Neural cell (in vitro differentiated cells): ENCODE results near the gene RGS16. TPM values are rescaled to one million over a fixed set of nuclear protein-coding genes. Genes with fewer than 3 reads are reported as not detected.

ENCODE experiments used
- H2AFZ ChIP-seq: fragments of 200-600, 300-800 bp; sonication (generic), shearing (Covaris generic); 2 replicates; pipeline ENCODE4 v1.6.0; 2014; ENCODE audit warnings: low read depth, mild to moderate bottlenecking, antibody characterized with exemption, low read length, moderate library complexity
- H3F3A ChIP-seq: fragments of 200-600 bp; shearing (Covaris generic); 2 replicates; pipeline ENCODE4 v1.6.1; 2016; ENCODE audit warnings: mild to moderate bottlenecking, moderate library complexity, mixed read lengths, antibody characterized with exemption, low read length; ENCODE audit not compliant: insufficient read depth, poor library complexity, severe bottlenecking
- H3K27ac ChIP-seq: fragments of 200-600, 300-800 bp; sonication (generic), shearing (Covaris generic); 2 replicates; pipeline ENCODE4 v1.5.1; 2014; ENCODE audit warnings: mild to moderate bottlenecking, low read length, moderate library complexity
- H3K27me3 ChIP-seq: fragments of 300-800, 200-600 bp; sonication (generic), shearing (Covaris generic); 2 replicates; pipeline ENCODE4 v1.6.0; 2014; ENCODE audit warnings: mild to moderate bottlenecking, low read depth, low read length, moderate library complexity; ENCODE audit not compliant: insufficient read depth
- H3K36me3 ChIP-seq: fragments of 300-800, 200-600 bp; sonication (generic), shearing (Covaris generic); 2 replicates; pipeline ENCODE4 v1.5.1; 2014; ENCODE audit warnings: mild to moderate bottlenecking, antibody characterized with exemption, low read length, moderate library complexity; ENCODE audit not compliant: insufficient read depth
- H3K4me2 ChIP-seq: fragments of 300-800, 200-600 bp; sonication (generic), shearing (Covaris generic); 2 replicates; pipeline ENCODE4 v1.6.0; 2014; ENCODE audit warnings: mild to moderate bottlenecking, low read length
- H3K4me3 ChIP-seq: fragments of 300-800, 200-600 bp; sonication (generic), shearing (Covaris generic); 2 replicates; pipeline ENCODE4 v1.5.1; 2014; ENCODE audit warnings: mild to moderate bottlenecking, low read length, moderate library complexity
- H3K79me2 ChIP-seq: fragments of 200-600 bp; shearing (Covaris generic); replicated peaks from 2 replicates; pipeline ENCODE4 v1.6.0; 2014; ENCODE audit warnings: mild to moderate bottlenecking, low read length, moderate library complexity; ENCODE audit not compliant: insufficient read depth
- H3K9ac ChIP-seq: fragments of 300-800, 200-600 bp; sonication (generic), shearing (Covaris generic); 2 replicates; pipeline ENCODE4 v1.6.1; 2016; ENCODE audit warnings: mild to moderate bottlenecking, low read length, mixed read lengths
- H3K9me2 ChIP-seq: fragments of 200-600 bp; shearing (Covaris generic); 2 replicates; pipeline ENCODE4 v1.6.1; 2016; ENCODE audit warnings: mild to moderate bottlenecking, low read length, mixed read lengths; ENCODE audit not compliant: insufficient read depth
- H3K9me3 ChIP-seq: fragments of 200-600, 300-800 bp; sonication (generic), shearing (Covaris generic); 2 replicates; pipeline ENCODE4 v1.6.1; 2016; ENCODE audit warnings: mild to moderate bottlenecking, mixed run types, low read length, moderate library complexity, mixed read lengths
- H4K20me1 ChIP-seq: fragments of 200-600 bp; shearing (Covaris generic); 2 replicates; pipeline ENCODE4 v1.6.1; 2016; ENCODE audit warnings: mild to moderate bottlenecking, mixed run types; ENCODE audit not compliant: insufficient read depth
- EP300 ChIP-seq: fragments of 450-650 bp; conservative IDR thresholded peaks from 2 replicates; pipeline ENCODE4 v1.6.1; 2014; ENCODE audit warnings: antibody characterized with exemption, mild to moderate bottlenecking, moderate library complexity; ENCODE audit not compliant: poor library complexity, severe bottlenecking
- EZH2 ChIP-seq: fragments of 200-600, 300-800 bp; shearing (Covaris generic), sonication (generic); IDR thresholded peaks from 2 replicates; pipeline ENCODE4 v1.6.1; 2014; ENCODE audit warnings: antibody characterized with exemption, low read length, borderline replicate concordance, mild to moderate bottlenecking; ENCODE audit not compliant: insufficient read depth, poor library complexity, severe bottlenecking
- MXI1 ChIP-seq: fragments of 450-650 bp; conservative IDR thresholded peaks from 2 replicates; pipeline ENCODE4 v1.6.1; 2014; ENCODE audit warnings: antibody characterized with exemption, mild to moderate bottlenecking; ENCODE audit not compliant: poor library complexity, severe bottlenecking
- POLR2AphosphoS5 ChIP-seq: IDR thresholded peaks from 2 replicates; pipeline ENCODE4 v1.6.1; 2012
- RAD21 ChIP-seq: fragments of 450-650 bp; conservative IDR thresholded peaks from 2 replicates; pipeline ENCODE4 v1.6.1; 2014; ENCODE audit warnings: antibody characterized with exemption, mild to moderate bottlenecking, moderate library complexity
- SMC3 ChIP-seq: fragments of 450-650 bp; conservative IDR thresholded peaks from 2 replicates; pipeline ENCODE4 v1.6.1; 2014; ENCODE audit warnings: antibody characterized with exemption, mild to moderate bottlenecking, moderate library complexity; ENCODE audit not compliant: poor library complexity
- TAF1 ChIP-seq: IDR thresholded peaks from 2 replicates; pipeline ENCODE4 v1.6.1; 2012; ENCODE audit warnings: low read depth
- polyA plus RNA-seq: library from polyadenylated mRNA; depleted of rRNA; stranded (reverse); fragments of >200 nt; gene quantifications from 2 replicates; pipeline ENCODE4 v1.2.3, GENCODE V29; 2014
- TF ChIP-seq, protein P1 (sequence below): IDR thresholded peaks from 2 replicates; pipeline ENCODE4 v1.6.1; 2012; ENCODE audit warnings: borderline replicate concordance
- TF ChIP-seq, protein P2 (sequence below): fragments of 450-650 bp; IDR thresholded peaks from 2 replicates; pipeline ENCODE4 v1.5.1; 2014; ENCODE audit warnings: antibody characterized with exemption, mild to moderate bottlenecking, moderate library complexity; ENCODE audit not compliant: poor library complexity, severe bottlenecking

Gene RGS16
- polyA plus RNA-seq, 1 donor from 2014 or later: 1.1 TPM

DNA sequence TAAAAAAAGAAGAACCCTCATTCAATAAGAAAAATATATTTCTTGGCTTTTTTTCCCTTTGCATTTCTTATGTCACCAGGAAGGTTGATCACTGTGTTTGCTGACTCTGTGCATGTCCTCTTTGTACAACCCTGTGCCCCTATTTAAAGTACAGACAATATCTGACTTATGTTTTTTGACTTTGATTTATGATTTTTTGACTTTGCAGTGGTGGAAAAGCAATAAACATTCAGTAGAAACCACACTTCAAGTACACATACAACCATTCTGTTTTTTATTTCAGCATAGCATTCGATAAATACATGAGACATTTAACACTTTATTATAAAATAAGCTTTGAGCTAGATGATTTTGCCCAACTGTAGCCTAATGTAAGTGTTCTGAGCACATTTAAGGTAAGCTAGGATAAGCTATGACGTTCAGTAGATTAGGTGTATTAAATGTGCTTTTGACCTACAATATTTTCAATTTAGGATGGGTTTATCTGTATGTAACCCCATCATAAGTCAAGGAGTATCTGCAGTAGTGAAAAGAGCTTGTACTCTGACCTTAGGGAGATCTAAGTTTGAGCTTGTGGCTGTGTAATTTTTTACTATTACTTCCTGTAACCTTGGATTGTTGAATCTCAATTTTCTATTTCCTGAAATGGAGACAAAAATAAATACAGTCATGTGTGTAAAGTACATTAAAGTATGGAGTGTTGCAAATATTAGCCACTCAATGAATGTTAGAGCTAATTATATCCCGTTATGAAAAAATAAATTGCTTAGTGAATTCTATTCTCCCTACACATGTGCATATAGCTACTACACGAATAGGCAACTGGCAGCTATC lies 16.3 kb downstream of the RGS16 start:
- H3K4me3 ChIP-seq: peak overlapping the region; percentile 56
- no peaks in the 10 kb centered on the region for H3K79me2 ChIP-seq
- no peaks in the 10 kb centered on the region for H3K9me2 ChIP-seq
- peak overlapping the region; percentile 16 for H3K27ac ChIP-seq
- no peak for TF ChIP-seq EZH2
- TF ChIP-seq MXI1: no peak
- TF ChIP-seq POLR2AphosphoS5: no peak
- TF ChIP-seq TAF1: no peak
- no peak for TF ChIP-seq EP300
- TF ChIP-seq, protein P1, sequence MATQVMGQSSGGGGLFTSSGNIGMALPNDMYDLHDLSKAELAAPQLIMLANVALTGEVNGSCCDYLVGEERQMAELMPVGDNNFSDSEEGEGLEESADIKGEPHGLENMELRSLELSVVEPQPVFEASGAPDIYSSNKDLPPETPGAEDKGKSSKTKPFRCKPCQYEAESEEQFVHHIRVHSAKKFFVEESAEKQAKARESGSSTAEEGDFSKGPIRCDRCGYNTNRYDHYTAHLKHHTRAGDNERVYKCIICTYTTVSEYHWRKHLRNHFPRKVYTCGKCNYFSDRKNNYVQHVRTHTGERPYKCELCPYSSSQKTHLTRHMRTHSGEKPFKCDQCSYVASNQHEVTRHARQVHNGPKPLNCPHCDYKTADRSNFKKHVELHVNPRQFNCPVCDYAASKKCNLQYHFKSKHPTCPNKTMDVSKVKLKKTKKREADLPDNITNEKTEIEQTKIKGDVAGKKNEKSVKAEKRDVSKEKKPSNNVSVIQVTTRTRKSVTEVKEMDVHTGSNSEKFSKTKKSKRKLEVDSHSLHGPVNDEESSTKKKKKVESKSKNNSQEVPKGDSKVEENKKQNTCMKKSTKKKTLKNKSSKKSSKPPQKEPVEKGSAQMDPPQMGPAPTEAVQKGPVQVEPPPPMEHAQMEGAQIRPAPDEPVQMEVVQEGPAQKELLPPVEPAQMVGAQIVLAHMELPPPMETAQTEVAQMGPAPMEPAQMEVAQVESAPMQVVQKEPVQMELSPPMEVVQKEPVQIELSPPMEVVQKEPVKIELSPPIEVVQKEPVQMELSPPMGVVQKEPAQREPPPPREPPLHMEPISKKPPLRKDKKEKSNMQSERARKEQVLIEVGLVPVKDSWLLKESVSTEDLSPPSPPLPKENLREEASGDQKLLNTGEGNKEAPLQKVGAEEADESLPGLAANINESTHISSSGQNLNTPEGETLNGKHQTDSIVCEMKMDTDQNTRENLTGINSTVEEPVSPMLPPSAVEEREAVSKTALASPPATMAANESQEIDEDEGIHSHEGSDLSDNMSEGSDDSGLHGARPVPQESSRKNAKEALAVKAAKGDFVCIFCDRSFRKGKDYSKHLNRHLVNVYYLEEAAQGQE: no peak
- no peak for TF ChIP-seq RAD21
- TF ChIP-seq, protein P2, sequence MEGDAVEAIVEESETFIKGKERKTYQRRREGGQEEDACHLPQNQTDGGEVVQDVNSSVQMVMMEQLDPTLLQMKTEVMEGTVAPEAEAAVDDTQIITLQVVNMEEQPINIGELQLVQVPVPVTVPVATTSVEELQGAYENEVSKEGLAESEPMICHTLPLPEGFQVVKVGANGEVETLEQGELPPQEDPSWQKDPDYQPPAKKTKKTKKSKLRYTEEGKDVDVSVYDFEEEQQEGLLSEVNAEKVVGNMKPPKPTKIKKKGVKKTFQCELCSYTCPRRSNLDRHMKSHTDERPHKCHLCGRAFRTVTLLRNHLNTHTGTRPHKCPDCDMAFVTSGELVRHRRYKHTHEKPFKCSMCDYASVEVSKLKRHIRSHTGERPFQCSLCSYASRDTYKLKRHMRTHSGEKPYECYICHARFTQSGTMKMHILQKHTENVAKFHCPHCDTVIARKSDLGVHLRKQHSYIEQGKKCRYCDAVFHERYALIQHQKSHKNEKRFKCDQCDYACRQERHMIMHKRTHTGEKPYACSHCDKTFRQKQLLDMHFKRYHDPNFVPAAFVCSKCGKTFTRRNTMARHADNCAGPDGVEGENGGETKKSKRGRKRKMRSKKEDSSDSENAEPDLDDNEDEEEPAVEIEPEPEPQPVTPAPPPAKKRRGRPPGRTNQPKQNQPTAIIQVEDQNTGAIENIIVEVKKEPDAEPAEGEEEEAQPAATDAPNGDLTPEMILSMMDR: no peak
- TF ChIP-seq SMC3: no peak
- H3K36me3 ChIP-seq: no peaks in the 10 kb centered on the region
- H3K9ac ChIP-seq: peak overlapping the region; percentile 42
- no peaks in the 10 kb centered on the region for H3F3A ChIP-seq
- peaks cover 5% of the 10 kb centered on the region for H3K9me3 ChIP-seq
- no peaks in the 10 kb centered on the region for H3K27me3 ChIP-seq
- no peak overlapping the region for H3K4me2 ChIP-seq
- H2AFZ ChIP-seq: no peak overlapping the region
- no peaks in the 10 kb centered on the region for H4K20me1 ChIP-seq

DNA sequence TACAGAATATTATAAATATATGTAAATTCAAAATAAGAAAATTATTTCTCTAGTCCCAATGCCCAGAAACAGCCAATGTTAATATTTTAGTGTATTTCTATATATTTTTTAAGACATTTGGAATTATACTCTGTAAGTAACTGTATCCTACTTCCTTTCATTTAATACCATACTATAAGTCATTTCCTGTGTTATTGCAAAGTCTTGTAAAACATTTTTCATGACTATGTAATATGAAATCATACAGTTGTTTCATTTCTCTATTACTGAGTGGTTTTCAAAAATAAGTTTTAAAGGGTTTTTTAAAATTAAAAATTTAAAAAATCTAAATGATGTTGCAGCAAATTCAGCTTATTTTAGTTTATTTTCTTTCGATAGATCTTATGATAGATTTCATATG lies 17.1 kb downstream of the RGS16 start:
- TF ChIP-seq SMC3 (no peak), TAF1 (no peak), EP300 (no peak), POLR2AphosphoS5 (no peak), MXI1 (no peak), RAD21 (no peak), EZH2 (no peak)
- TF ChIP-seq, protein P2: no peak
- TF ChIP-seq, protein P1: no peak
- Histone ChIP-seq H3K9ac (no peak overlapping the region), H3K27ac (no peak overlapping the region)

More for the DNA sequence above, 17.1 kb downstream of the RGS16 start:
- Histone ChIP-seq H3K27me3 (no peaks in the 10 kb centered on the region), H3K9me2 (no peaks in the 10 kb centered on the region), H4K20me1 (no peaks in the 10 kb centered on the region), H3K79me2 (no peaks in the 10 kb centered on the region), H3K9me3 (peaks cover 5% of the 10 kb centered on the region), H3K36me3 (no peaks in the 10 kb centered on the region), H3K4me3 (no peak overlapping the region), H3F3A (no peaks in the 10 kb centered on the region), H3K4me2 (no peak overlapping the region), H2AFZ (no peak overlapping the region)
